Inflammatory macrophage treated with lipopolysaccharide for 1 hour (primary cell): ENCODE data around the gene SIRT3.
"Not testable (repeated sequence)": the region's sequence is repeated elsewhere in the genome, so short reads cannot be mapped to it uniquely, and the experiment has no call there.

Experiments used
- DNase-seq, 2 donors: peaks; one replicate each; pipeline ENCODE4 v3.0.0-alpha.2; 2020 to 2022

The SIRT3 gene

GRCh38 chr11:238346-238745, 2.2 kb upstream of the SIRT3 start:
- not testable (repeated sequence) for DNase-seq

GRCh38 chr11:236774-237767, 929 bp upstream of the SIRT3 start, which contains the start of gene PSMD13:
PSMD13 (plus strand) TSS chr11:236976; CDS start chr11:237050, 74 bp downstream.
- DNase-seq, result peak; percentile 93 to 95

GRCh38 chr11:235609-235996, 539 bp downstream of the SIRT3 start:
- DNase-seq, result no peak

GRCh38 chr11:235180-235579, 962 bp downstream of the SIRT3 start:
- DNase-seq, result no peak

DNA sequence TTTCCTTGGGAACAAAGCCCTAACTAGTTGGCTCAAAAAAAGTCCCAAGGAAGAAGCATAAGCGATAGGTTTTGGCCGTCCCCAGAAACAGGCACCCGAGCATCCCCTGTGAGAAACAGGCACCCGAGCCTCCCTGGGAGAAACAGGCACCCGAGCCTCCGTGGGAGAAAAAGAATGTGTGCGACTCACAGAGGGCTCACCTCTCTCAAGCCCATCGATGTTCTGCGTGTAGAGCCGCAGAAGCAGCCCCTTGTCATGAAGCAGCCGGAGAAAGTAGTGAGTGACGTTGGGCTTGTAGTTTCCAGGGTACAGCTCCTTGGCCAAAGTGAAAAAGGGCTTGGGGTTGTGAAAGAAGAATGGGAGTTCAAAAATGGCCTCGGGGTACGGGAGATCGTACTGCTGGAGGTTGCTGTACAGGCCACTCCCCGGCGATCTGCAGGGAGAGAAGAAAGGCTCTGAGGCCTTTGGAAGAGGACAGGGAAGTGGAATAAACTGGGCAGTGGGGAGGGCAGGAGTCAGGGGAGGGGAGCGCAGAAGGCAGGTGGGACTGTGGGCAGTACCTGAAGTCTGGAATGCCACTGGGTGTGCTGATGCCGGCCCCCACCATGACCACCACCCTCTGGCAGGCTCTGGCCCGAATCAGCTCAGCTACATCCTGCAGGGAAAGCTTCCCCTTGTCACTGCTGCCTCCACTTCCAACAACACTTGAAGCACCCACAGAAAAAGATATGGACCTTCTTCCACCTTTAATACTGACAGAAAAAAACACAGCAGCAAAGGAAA, 3.2 kb downstream of the SIRT3 start:
- no peak for DNase-seq

DNA sequence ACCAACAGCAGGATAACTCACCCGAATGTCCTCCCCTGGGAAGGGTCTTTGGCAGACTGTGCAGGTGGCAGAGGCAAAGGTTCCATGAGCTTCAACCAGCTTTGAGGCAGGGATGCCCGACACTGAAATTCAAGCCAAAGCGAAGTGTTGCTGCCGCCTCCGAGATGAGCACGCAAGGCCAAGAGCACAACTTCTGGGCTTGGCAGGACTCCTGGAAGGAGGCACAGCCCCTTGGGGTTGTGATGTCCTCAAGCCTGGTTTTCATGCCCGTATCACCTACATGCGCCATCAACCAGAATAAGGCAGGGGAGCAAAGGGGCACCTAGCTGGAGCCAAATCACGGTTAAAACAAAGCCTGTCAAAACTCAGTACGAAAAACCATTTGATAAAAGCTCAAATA, 5.7 kb downstream of the SIRT3 start:
- DNase-seq, result no peak

- DNase-seq, result no peak
Measured at GRCh38 chr11:227824-228379, 8.2 kb downstream of the SIRT3 start.

- DNase-seq, result no peak
Measured at GRCh38 chr11:225734-226453, 10.2 kb downstream of the SIRT3 start.

DNA sequence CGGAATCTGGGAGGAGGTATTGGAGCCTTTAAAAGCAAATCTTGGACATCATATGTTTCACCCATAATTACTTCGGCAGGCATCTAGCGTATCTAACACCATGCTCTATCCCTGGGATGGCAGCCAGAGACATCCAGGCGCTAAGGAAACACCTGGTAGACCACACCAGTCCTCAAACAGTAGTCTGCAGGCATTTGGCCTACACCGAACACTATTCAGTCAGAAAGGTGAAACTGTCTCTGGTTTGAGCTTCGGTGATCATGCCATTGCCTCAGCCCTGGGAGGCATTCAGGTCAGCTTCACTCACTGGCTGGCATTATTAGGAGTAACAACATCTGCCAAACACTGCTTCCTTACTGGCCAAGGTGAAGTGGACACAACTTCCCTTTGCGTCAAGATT, 11.7 kb downstream of the SIRT3 start:
- no peak for DNase-seq

- DNase-seq, result no peak
Measured at GRCh38 chr11:223884-224283, 12.3 kb downstream of the SIRT3 start.

DNA sequence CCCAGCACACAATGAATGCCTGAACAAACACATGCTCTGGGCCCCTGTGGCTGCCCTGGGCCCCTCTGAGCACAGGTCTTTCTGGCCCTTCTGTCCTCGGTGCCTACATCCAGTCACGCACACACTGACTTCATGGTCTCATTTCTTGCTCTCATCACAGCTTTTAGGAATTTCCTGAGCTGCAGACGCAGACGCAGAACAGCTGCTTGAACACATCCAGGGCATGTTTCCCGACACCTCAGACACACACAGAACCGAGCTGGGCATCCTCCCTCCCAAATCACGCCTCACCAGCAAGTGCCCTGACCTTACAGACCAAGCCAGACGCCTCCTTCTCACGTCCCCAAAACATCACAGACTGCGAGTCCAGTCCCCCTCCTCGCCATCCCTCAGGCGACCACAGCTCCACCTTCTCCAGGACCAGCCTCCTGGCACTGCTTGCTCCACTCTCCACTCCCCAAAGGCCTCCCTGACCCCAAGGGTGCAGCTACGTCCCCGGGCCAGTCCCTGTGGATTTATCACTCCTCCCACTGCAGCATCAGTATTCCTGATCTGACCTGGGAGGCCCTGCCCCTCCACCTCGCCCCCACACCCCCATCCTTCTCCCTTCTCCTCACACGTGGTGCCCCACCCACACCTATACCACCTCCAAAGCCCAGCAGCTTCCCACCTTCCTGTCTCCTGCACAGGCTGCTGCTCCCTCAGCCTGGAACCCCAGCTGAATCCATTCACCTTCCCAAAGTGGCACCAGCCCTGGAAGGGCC, 12.9 kb downstream of the SIRT3 start:
- no peak for DNase-seq

DNA sequence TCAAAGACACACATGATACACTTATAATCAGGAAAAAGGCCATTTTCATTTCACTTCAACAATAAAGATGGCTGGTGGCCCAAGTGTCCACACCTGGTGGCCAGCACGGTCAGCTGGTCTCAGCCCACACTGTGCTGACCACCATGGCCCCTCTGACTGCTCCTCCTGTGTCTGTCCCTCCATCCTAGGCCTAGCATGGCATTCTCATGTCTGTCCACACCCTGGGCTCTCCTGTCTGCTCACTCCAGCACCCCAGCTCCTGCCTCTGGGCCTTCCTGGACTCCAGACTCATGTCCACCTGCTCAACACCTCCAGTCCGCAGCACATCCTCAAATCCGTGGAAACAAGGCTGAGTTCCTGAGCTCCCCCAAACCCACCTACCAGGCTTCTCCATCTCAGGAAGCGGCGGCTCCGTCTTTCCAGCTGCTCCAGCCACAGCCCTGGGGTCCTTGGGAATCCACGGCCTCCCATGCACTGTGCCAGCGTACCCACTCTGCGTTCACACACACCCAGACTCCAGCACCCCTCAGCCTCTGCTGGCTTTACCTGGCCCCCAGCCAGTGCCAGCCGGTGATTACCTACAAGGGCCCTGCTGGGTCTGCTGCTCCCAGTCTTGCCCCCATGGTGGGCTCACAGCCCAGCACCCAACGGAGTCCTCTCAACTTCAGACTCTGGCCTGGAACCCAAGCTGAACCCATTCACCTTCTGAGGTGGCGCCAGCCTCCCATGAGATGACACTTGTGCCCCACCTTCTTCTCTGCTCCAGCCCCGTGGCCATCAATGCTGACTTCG, 13.9 kb downstream of the SIRT3 start:
- no peak for DNase-seq

DNA sequence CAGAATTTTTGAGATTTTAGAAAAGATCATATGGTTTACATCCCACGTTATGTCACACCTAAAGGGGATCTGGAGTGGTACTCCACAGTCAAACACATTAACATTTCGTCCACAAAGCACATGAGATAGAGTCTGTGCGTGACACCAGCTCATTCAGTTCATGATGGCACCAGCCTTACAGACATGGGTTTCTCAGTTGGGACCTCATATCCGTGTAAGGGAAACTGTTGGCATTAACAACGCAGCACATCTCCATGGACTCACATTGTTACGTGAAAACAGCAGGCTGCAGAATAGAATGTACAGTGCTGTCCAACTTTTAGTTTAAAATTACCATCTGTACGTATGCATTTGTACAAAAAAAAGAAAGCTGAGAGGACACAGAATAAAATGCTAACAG, 14.6 kb downstream of the SIRT3 start:
- DNase-seq, result no peak

DNA sequence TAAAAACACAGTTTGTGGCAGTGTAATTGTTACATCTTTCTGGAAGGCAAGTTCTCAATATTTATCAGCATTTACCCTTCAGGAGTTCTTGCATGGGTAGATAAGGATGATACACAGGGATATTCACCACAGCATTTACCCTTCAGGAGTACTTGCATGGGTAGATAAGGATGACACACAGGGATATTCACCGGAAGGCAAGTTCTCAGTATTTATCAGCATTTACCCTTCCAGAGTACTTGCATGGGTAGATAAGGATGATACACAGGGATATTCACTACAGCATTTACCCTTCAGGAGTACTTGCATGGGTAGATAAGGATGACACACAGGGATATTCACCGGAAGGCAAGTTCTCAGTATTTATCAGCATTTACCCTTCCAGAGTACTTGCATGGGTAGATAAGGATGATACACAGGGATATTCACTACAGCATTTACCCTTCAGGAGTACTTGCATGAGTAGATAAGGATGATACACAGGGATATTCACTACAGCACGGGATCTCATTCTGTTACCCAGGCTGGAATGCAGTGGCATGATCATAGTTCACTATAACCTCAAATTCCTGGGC, 15.4 kb downstream of the SIRT3 start:
- not testable (repeated sequence) for DNase-seq

DNA sequence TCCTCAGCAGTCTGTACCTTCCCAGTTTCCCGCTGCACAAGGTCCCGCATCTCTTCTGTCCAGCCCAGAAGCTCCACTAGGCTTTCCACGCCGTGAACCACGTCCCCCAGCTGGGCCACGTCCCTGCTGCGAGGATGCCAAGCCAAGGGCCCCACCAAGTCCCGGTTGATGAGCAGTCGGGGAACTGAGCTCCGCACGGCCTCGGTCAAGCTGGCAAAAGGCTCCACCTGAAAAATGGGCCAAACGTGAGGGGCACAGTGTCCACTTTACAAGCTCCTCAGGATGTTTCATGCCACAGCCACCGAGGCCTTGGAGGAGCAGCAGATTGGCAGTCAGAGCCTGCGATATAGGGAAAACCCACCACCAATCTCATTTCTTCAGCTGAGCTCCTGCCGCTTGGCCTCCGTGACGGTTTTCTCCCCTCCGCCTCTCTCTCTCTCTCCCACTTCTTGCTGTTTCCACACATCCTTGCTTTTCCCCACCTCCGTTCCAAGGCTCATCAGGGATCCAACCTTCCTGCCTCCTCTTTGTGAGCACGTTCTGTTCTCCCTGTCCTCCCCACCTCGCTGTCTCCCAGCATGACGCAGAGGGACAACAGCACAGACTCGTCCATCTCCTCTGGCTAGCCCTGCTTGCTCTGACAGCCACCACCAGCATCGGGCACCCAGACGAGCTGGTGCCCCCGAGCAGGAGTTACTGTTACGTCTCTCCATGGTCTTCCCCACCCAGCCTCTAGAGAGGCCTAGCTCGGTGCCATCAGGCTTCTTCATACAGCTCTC, 17.1 kb downstream of the SIRT3 start:
- no peak for DNase-seq

DNA sequence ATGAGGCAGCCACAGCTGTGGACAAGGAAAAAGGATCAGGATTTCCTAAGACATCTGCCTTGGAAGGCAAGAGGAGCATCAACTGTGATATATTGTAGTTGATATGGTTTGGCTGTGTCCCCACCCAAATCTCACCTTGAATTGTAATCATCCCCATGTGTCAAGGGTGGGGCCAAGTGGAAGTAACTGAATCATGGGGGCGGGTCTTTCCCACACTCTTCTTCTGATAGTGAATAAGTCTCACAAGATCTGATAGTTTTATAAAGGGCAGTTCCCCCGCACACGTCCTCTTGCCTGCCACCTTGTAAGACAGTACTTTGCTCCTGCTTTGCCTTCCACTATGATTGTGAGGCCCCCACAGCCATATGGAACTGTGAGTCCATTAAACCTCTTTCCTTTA, 18.4 kb downstream of the SIRT3 start:
- no peak for DNase-seq

DNA sequence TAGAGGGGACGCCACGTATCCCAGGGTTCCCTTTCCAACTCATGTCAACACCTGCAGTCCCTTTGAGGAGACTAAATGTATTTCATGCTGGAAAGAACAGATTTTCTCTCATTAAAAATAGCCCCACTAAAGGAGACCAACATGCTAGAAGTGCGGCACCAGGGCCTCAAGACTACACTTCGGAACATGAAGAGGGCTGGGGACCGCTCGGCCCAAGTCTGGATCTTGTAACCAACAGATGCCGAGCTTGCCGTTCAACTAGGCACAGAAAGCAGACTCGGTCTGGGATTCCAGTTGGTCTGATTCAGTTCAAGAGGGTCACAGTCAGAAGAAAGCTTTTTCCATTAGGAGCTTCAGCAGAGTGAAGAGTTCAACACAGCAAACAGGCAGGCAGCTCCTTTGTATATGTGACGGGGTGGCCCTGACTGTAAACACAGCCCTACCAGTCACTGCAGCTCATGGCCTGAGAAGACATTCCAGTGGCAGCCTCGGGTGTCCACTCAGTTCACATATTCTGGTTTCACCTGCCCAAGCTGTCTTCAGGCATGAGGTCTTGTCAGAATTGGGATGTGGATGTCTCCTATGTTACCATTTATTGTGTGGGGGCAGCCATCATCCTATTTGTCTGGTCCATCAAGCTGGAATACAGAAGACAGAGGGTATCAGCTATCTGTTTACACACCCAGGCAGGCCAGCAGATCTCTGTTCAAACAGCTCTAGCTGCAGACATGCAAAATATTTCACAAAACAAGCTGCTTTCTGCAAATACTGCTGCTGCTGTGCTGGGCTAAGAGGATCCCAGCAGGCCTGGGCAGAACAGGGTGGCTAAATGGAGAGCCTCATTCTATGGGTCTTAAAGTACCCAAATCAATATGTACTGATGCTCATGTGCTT, 19.8 kb downstream of the SIRT3 start:
- no peak for DNase-seq

DNA sequence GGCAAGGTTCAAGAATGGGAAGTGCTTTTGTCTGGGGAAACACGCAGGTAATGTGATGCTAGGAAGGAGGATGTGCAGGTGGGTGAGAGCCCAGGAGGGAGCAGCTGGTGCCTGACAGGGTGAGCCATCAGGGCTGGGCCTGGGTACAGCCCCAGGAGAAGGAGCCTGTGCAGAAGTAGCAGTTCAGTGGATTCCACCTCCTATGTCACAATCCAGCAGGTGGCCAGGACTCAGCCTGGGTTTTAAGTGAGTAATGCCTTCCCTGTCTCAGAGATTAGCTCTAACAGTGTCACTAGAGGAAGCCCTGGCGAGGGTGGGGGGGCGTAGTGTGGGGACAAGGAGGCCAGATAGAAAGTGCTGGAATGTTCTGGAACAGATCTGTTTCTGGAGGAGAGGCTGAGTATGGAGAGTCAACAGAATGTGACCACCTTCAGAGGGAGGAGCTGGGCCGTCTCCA, 20.5 kb downstream of the SIRT3 start:
- no peak for DNase-seq

- DNase-seq, result no peak
Measured at GRCh38 chr11:214083-214482, 22.1 kb downstream of the SIRT3 start.
